HG03139 (cell line): ENCODE data around the gene SPTAN1.
"Not testable (repeated sequence)": the region's sequence is repeated elsewhere in the genome, so short reads cannot be mapped to it uniquely, and the experiment has no call there.

Experiments used
- ATAC-seq: cut with Tn5 transposase; IDR thresholded peaks from one replicate; pipeline ENCODE4 v1.9.1; 2021; ENCODE audit not compliant: unreplicated experiment

SPTAN1 gene

GRCh38 chr9:128657344-128657704 lies 104.9 kb downstream of the SPTAN1 start:
- ATAC-seq, result no peak

GRCh38 chr9:128657796-128658195 lies 105.4 kb downstream of the SPTAN1 start:
- ATAC-seq, result no peak

GRCh38 chr9:128666481-128666941 lies 114.1 kb downstream of the SPTAN1 start:
- not testable (repeated sequence) for ATAC-seq

GRCh38 chr9:128669786-128670185 lies 117.4 kb downstream of the SPTAN1 start:
- no peak for ATAC-seq

- ATAC-seq, result no peak
Observed at GRCh38 chr9:128675382-128675781, 123.0 kb downstream of the SPTAN1 start.

- ATAC-seq, result no peak
Observed at GRCh38 chr9:128677794-128678193, 125.4 kb downstream of the SPTAN1 start.
